ENCODE data around the gene ARL6IP6. TPM values are rescaled to one million over a fixed set of nuclear protein-coding genes. Genes with fewer than 3 reads are reported as not detected.

ARL6IP6 gene
- polyA plus RNA-seq, 4 donors: 5.7 to 21.9 (median 11.9) TPM

DNA sequence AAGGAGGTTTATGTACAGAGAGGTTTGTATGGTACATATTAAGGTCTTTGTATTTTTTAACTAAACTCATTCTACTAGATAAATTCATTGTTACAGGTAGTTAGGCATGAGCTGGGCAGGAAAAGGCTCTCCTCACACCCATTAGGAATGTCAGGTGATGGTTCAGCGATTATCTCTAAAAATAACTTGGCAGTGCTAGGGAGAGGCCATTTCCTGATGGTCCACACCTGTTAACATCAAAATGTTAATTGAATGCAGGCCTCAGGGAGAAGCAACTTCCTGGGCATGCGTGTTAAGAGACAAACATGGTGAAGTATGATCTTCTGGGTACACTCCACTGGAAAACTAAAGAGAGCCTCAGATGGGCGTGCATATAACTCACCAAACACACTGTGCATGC, 73.6 kb downstream of the ARL6IP6 start:
- DNase-seq (no peak), FAIRE-seq (no peak)
- 58 to 73% (median 67%) methylated on average over 3 of the region's 3 CpGs for WGBS, 3 donors

DNA sequence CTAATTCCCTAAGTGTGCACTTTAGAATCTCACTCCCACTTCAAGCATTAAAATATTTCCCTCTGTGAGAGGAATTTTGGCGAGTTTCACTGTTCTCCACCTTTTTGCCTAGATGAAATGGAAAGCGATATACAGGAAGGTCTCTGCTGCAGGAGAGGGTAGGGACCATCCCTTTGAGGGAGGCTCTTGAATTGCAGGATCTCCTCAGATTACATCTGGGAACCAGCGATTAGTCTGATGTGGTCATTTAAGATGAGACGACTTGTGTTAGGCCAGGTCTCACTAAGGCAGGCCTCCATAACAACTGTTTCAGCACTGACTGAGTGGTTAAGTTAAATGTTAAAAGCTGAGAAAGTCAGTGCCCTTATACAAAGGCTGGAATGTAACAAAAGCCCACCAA, 74.6 kb downstream of the ARL6IP6 start:
- Histone ChIP-seq H3K27ac (ENCODE audit: low read depth in 1 of 3, low read length in 2 of 3) (no peak overlapping the region), H3K4me3 (ENCODE audit: low read depth in 1 of 3, low read length in 3 of 3) (no peak overlapping the region), H3K9me3 (ENCODE audit: control insufficient read depth in 2 of 2, insufficient read depth in 1 of 2, low read depth in 1 of 2, low read length in 1 of 2) (no peaks in the 10 kb centered on the region), H3K4me1 (ENCODE audit: control insufficient read depth in 3 of 3, insufficient read depth in 2 of 3, low read depth in 1 of 3, low read length in 2 of 3) (no peaks in the 10 kb centered on the region), H3K27me3 (ENCODE audit: control insufficient read depth in 3 of 3, insufficient read depth in 3 of 3, low read length in 3 of 3) (peaks cover 0 to 3% (median 0%) of the 10 kb centered on the region in 3 donors), H3K36me3 (ENCODE audit: control insufficient read depth in 3 of 3, insufficient read depth in 2 of 3, low read depth in 1 of 3, low read length in 3 of 3) (no peaks in the 10 kb centered on the region)
- 82 to 90% (median 83%) methylated on average over 4 of the region's 4 CpGs for WGBS, 3 donors
- no peak for FAIRE-seq
- DNase-seq: no peak

More for the DNA sequence above, 73.6 kb downstream of the ARL6IP6 start:
- Histone ChIP-seq H3K36me3 (ENCODE audit: control insufficient read depth in 3 of 3, insufficient read depth in 2 of 3, low read depth in 1 of 3, low read length in 3 of 3) (no peaks in the 10 kb centered on the region), H3K27me3 (ENCODE audit: control insufficient read depth in 3 of 3, insufficient read depth in 3 of 3, low read length in 3 of 3) (peaks cover 0 to 3% (median 0%) of the 10 kb centered on the region in 3 donors), H3K9me3 (ENCODE audit: control insufficient read depth in 2 of 2, insufficient read depth in 1 of 2, low read depth in 1 of 2, low read length in 1 of 2) (no peaks in the 10 kb centered on the region), H3K27ac (ENCODE audit: low read depth in 1 of 3, low read length in 2 of 3) (no peak overlapping the region), H3K4me1 (ENCODE audit: control insufficient read depth in 3 of 3, insufficient read depth in 2 of 3, low read depth in 1 of 3, low read length in 2 of 3) (no peaks in the 10 kb centered on the region), H3K4me3 (ENCODE audit: low read depth in 1 of 3, low read length in 3 of 3) (no peak overlapping the region)

DNA sequence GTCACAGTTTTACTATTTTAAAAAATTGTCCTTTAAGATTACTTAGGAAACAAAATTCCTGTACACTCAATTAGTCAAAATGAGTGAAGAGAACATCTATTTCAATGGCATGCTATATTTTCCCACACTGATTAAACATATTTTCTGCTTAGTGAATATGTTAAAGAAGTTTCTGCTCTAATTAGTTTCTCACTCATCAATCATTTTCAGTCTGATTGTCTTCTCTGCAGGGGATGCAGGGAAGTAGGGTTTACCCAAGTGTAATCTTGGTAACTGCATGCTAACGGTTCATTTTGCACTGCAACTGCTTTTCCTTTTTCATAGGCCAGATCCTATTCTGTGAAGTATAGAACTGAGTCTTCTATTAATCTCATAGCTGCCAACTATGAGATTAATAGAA, 78.5 kb downstream of the ARL6IP6 start:
- H3K36me3 ChIP-seq (ENCODE audit: control insufficient read depth in 3 of 3, insufficient read depth in 2 of 3, low read depth in 1 of 3, low read length in 3 of 3): no peaks in the 10 kb centered on the region
- H3K9me3 ChIP-seq (ENCODE audit: control insufficient read depth in 2 of 2, insufficient read depth in 1 of 2, low read depth in 1 of 2, low read length in 1 of 2): no peaks in the 10 kb centered on the region
- no peak overlapping the region for H3K4me3 ChIP-seq (ENCODE audit: low read depth in 1 of 3, low read length in 3 of 3)
- DNase-seq (no peak), FAIRE-seq (no peak)
- WGBS, 3 donors: 56 to 74% (median 70%) methylated on average over 1 of the region's 1 CpG
- no peaks in the 10 kb centered on the region for H3K4me1 ChIP-seq (ENCODE audit: control insufficient read depth in 3 of 3, insufficient read depth in 2 of 3, low read depth in 1 of 3, low read length in 2 of 3)
- H3K27me3 ChIP-seq (ENCODE audit: control insufficient read depth in 3 of 3, insufficient read depth in 3 of 3, low read length in 3 of 3): peaks cover 0 to 3% (median 0%) of the 10 kb centered on the region in 3 donors
- no peak overlapping the region for H3K27ac ChIP-seq (ENCODE audit: low read depth in 1 of 3, low read length in 2 of 3)

GRCh38 chr2:152804687-152805408, 86.4 kb downstream of the ARL6IP6 start:
- Histone ChIP-seq H3K4me3 (ENCODE audit: low read depth in 1 of 3, low read length in 3 of 3) (no peak overlapping the region), H3K36me3 (ENCODE audit: control insufficient read depth in 3 of 3, insufficient read depth in 2 of 3, low read depth in 1 of 3, low read length in 3 of 3) (no peaks in the 10 kb centered on the region), H3K9me3 (ENCODE audit: control insufficient read depth in 2 of 2, insufficient read depth in 1 of 2, low read depth in 1 of 2, low read length in 1 of 2) (no peaks in the 10 kb centered on the region), H3K27me3 (ENCODE audit: control insufficient read depth in 3 of 3, insufficient read depth in 3 of 3, low read length in 3 of 3) (peaks cover 0 to 3% (median 0%) of the 10 kb centered on the region in 3 donors), H3K4me1 (ENCODE audit: control insufficient read depth in 3 of 3, insufficient read depth in 2 of 3, low read depth in 1 of 3, low read length in 2 of 3) (no peaks in the 10 kb centered on the region), H3K27ac (ENCODE audit: low read depth in 1 of 3, low read length in 2 of 3) (no peak overlapping the region)
- DNase-seq (no peak), FAIRE-seq (no peak)
- WGBS, 3 donors: 95 to 96% (median 96%) methylated on average over 16 to 29 of the region's 29 CpGs

- Histone ChIP-seq H3K9me3 (ENCODE audit: control insufficient read depth in 2 of 2, insufficient read depth in 1 of 2, low read depth in 1 of 2, low read length in 1 of 2) (peaks cover 0 to 8% of the 10 kb centered on the region in 2 donors), H3K36me3 (ENCODE audit: control insufficient read depth in 3 of 3, insufficient read depth in 2 of 3, low read depth in 1 of 3, low read length in 3 of 3) (no peaks in the 10 kb centered on the region), H3K27ac (ENCODE audit: low read depth in 1 of 3, low read length in 2 of 3) (no peak overlapping the region), H3K4me1 (ENCODE audit: control insufficient read depth in 3 of 3, insufficient read depth in 2 of 3, low read depth in 1 of 3, low read length in 2 of 3) (no peaks in the 10 kb centered on the region), H3K27me3 (ENCODE audit: control insufficient read depth in 3 of 3, insufficient read depth in 3 of 3, low read length in 3 of 3) (no peaks in the 10 kb centered on the region), H3K4me3 (ENCODE audit: low read depth in 1 of 3, low read length in 3 of 3) (no peak overlapping the region)
- WGBS, 3 donors: 83 to 87% (median 85%) methylated on average over 3 of the region's 3 CpGs
- no peak for FAIRE-seq
- DNase-seq: no peak
Measured at GRCh38 chr2:152811916-152812315, 93.5 kb downstream of the ARL6IP6 start.

Other genes starting within 250 kb of the ARL6IP6 start
- 10 to 100 TPM; 26.4 to 88.1 (median 43.5) TPM for gene PRPF40A, start 1.2 kb upstream of the ARL6IP6 start, polyA plus RNA-seq